Measurements from ENCODE around the gene PCDHGA4. TPM values are rescaled to one million over a fixed set of nuclear protein-coding genes. Genes with fewer than 3 reads are reported as not detected.

PCDHGA4 gene
- total and polyA plus RNA-seq, 4 donors: 0.15 to 0.92 (median 0.22) TPM

GRCh38 chr5:141359790-141360426 lies 5.1 kb downstream of the PCDHGA4 start, which contains the start of gene PCDHGB2:
PCDHGB2 (plus strand) TSS chr5:141359994; CDS start chr5:141360136, 142 bp downstream.
- 16% methylated on average over 24 of the region's 24 CpGs for WGBS
- H3K4me1 ChIP-seq (ENCODE audit: control insufficient read depth in 4 of 4, insufficient read depth in 4 of 4, low read length in 3 of 4): no peaks in the 10 kb centered on the region
- peak within 1 kb of the TSS; percentile 19 to 42 (median 37) for H3K4me3 ChIP-seq (ENCODE audit: low read depth in 1 of 3, low read length in 3 of 3)
- peaks cover 38 to 85% (median 61%) of the 10 kb centered on the region in 4 donors for H3K9me3 ChIP-seq (ENCODE audit: control insufficient read depth in 4 of 4, low read length in 3 of 4)
- no peak for TF ChIP-seq REST (IDR thresholded peaks at IDR 0.05)
- TF ChIP-seq RAD21 (IDR thresholded peaks at IDR 0.05): peak in 1 of 2 donors; percentile 17
- peaks cover 0 to 1% (median 0%) of the 10 kb centered on the region in 4 donors for H3K27me3 ChIP-seq (ENCODE audit: control insufficient read depth in 4 of 4, insufficient read depth in 4 of 4, low read length in 3 of 4)
- DNase-seq (ENCODE audit: low spot score): no peak
- H3K36me3 ChIP-seq (ENCODE audit: control insufficient read depth in 4 of 4, insufficient read depth in 3 of 4, low read depth in 1 of 4, low read length in 3 of 4): no peaks in the 10 kb centered on the region
- no peak within 1 kb of the TSS for H3K9ac ChIP-seq (ENCODE audit: low read depth in 1 of 2, low read length in 2 of 2)
- no peak within 1 kb of the TSS for H3K27ac ChIP-seq (ENCODE audit: low read depth in 1 of 2, low read length in 2 of 2)

GRCh38 chr5:141360685-141361084 lies 5.9 kb downstream of the PCDHGA4 start:
- no peak for DNase-seq (ENCODE audit: low spot score)
- Histone ChIP-seq H3K9me3 (ENCODE audit: control insufficient read depth in 4 of 4, low read length in 3 of 4) (peaks cover 39 to 88% (median 67%) of the 10 kb centered on the region in 4 donors), H3K27me3 (ENCODE audit: control insufficient read depth in 4 of 4, insufficient read depth in 4 of 4, low read length in 3 of 4) (peaks cover 0 to 2% (median 0%) of the 10 kb centered on the region in 4 donors), H3K36me3 (ENCODE audit: control insufficient read depth in 4 of 4, insufficient read depth in 3 of 4, low read depth in 1 of 4, low read length in 3 of 4) (no peaks in the 10 kb centered on the region), H3K9ac (ENCODE audit: low read depth in 1 of 2, low read length in 2 of 2) (no peak overlapping the region), H3K27ac (ENCODE audit: low read depth in 1 of 2, low read length in 2 of 2) (no peak overlapping the region), H3K4me1 (ENCODE audit: control insufficient read depth in 4 of 4, insufficient read depth in 4 of 4, low read length in 3 of 4) (no peaks in the 10 kb centered on the region), H3K4me3 (ENCODE audit: low read depth in 1 of 3, low read length in 3 of 3) (peak overlapping the region in 2 of 3 donors; percentile 37 to 42)
- WGBS: 29% methylated on average over 15 of the region's 15 CpGs
- no peak for TF ChIP-seq HNF4G (IDR thresholded peaks at IDR 0.05)
- no peak for TF ChIP-seq FOXA2 (IDR thresholded peaks at IDR 0.05)
- no peak for TF ChIP-seq FOXA1 (IDR thresholded peaks at IDR 0.05)
- TF ChIP-seq ATF3 (IDR thresholded peaks at IDR 0.05): no peak
- TF ChIP-seq RXRA (IDR thresholded peaks at IDR 0.05): no peak
- TF ChIP-seq TAF1 (conservative IDR thresholded peaks at IDR 0.05): no peak
- TF ChIP-seq MAX (IDR thresholded peaks at IDR 0.05): no peak
- no peak for TF ChIP-seq YY1 (IDR thresholded peaks at IDR 0.05)
- TF ChIP-seq ZBTB33 (IDR thresholded peaks at IDR 0.05): no peak
- no peak for TF ChIP-seq CTCF (IDR thresholded peaks at IDR 0.05; ENCODE audit: low read depth, low read length, missing input control)
- TF ChIP-seq REST (IDR thresholded peaks at IDR 0.05): no peak
- TF ChIP-seq HNF4A (conservative IDR thresholded peaks at IDR 0.05): no peak
- no peak for TF ChIP-seq JUND (IDR thresholded peaks at IDR 0.05)
- no peak for TF ChIP-seq GABPA (IDR thresholded peaks at IDR 0.05 in 1 of 2, conservative IDR thresholded peaks at IDR 0.05 in 1 of 2)
- no peak for TF ChIP-seq EGR1 (IDR thresholded peaks at IDR 0.05; ENCODE audit: low read depth in 2 of 2)
- no peak for TF ChIP-seq NR2F2 (IDR thresholded peaks at IDR 0.05)

Data from liver (tissue), 9 donors.